NCI-H82 treated with DMSO at 0.1 percent for 48 hours (cell line): Measurements from ENCODE around the gene CACNG1.

Source experiments
- DNase-seq: peaks from one replicate; lab custom pipeline; 2025; ENCODE audit not compliant: unreplicated experiment; lab: John Stamatoyannopoulos, UW

CACNG1 gene

GRCh38 chr17:67050471-67051154 lies 6.3 kb downstream of the CACNG1 start:
- no peak for DNase-seq

- no peak for DNase-seq
Observed at GRCh38 chr17:67051155-67051538, 6.8 kb downstream of the CACNG1 start.

- DNase-seq: no peak
Observed at GRCh38 chr17:67051837-67052236, 7.5 kb downstream of the CACNG1 start.

GRCh38 chr17:67052720-67053437 lies 8.5 kb downstream of the CACNG1 start:
- DNase-seq: no peak

GRCh38 chr17:67053438-67054000 lies 9.2 kb downstream of the CACNG1 start:
- no peak for DNase-seq

GRCh38 chr17:67054011-67054591 lies 9.7 kb downstream of the CACNG1 start:
- DNase-seq: no peak

- DNase-seq: no peak
Observed at GRCh38 chr17:67054608-67055007, 10.3 kb downstream of the CACNG1 start.

GRCh38 chr17:67055041-67055443 lies 10.7 kb downstream of the CACNG1 start:
- no peak for DNase-seq

GRCh38 chr17:67055811-67056745 lies 11.7 kb downstream of the CACNG1 start:
- no peak for DNase-seq

- DNase-seq: no peak
Observed at GRCh38 chr17:67056746-67057490, 12.6 kb downstream of the CACNG1 start.

GRCh38 chr17:67058036-67058435 lies 13.7 kb downstream of the CACNG1 start:
- DNase-seq: no peak

GRCh38 chr17:67059372-67059771 lies 15.0 kb downstream of the CACNG1 start:
- DNase-seq: no peak

GRCh38 chr17:67063141-67063540 lies 18.8 kb downstream of the CACNG1 start:
- DNase-seq: no peak

- no peak for DNase-seq
Observed at GRCh38 chr17:67066717-67067116, 22.4 kb downstream of the CACNG1 start.

GRCh38 chr17:67067571-67068482 lies 23.5 kb downstream of the CACNG1 start:
- DNase-seq: no peak

GRCh38 chr17:67068999-67069398 lies 24.6 kb downstream of the CACNG1 start:
- DNase-seq: peak; percentile 76

GRCh38 chr17:67069603-67070136 lies 25.3 kb downstream of the CACNG1 start:
- DNase-seq: no peak

- DNase-seq: no peak
Observed at GRCh38 chr17:67071595-67071994, 27.2 kb downstream of the CACNG1 start.

- DNase-seq: no peak
Observed at GRCh38 chr17:67072885-67073284, 28.5 kb downstream of the CACNG1 start.
